Measurements from ENCODE around the gene SUPT6H.

Gene SUPT6H

DNA sequence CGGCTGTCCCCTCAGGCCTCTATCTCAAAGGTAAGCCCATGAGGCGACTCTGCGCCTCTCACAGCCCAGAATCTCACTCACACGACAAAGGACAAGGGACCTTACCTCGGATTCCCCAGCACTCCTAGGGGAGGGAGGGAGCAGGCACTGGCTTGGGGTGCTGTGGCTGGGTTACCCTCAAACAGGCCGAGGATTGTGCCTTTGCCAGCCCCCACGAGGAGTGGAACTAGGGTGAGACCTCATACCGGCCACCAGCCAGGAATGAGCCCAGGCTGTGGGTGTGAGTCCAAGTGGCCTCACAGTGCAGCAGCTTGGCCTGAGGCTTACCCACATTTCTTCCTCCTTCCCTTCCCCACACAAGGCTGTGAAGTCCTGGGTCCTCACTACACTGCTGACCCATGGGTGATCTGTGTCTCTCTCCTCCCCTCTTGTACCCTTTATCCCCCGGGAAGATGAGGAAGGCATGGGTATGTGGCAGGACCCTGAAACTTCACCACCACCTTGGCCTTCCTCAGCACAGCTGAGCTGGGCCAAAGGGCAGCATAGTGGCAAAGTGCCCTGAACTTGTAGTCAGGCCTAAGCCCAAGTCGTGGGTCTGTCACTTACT, 43.8 kb downstream of the SUPT6H start:
- CTCF ChIA-PET = interaction anchor here (0.9 kb wide), 1 partner anchor 19 kb away, joined by 3 read pairs; no protein-coding TSS in a partner anchor
- peaks cover 4 to 54% of the 10 kb centered on the region in 2 experiments for H3K36me3 ChIP-seq (ENCODE audit: control insufficient read depth in 2 of 2, insufficient read depth in 1 of 2, low read length in 2 of 2)
- TF ChIP-seq ZNF670 (tag by site-specific recombination; IDR thresholded peaks at IDR 0.05; ENCODE audit: low read depth) = no peak
- no peak for TF ChIP-seq ZSCAN23 (tag by site-specific recombination; IDR thresholded peaks at IDR 0.05)
- TF ChIP-seq ZNF311 (tag by site-specific recombination; IDR thresholded peaks at IDR 0.05; ENCODE audit: borderline replicate concordance) = no peak
- no peak for TF ChIP-seq OSR2 (tag by site-specific recombination; IDR thresholded peaks at IDR 0.05)
- TF ChIP-seq, protein P1, sequence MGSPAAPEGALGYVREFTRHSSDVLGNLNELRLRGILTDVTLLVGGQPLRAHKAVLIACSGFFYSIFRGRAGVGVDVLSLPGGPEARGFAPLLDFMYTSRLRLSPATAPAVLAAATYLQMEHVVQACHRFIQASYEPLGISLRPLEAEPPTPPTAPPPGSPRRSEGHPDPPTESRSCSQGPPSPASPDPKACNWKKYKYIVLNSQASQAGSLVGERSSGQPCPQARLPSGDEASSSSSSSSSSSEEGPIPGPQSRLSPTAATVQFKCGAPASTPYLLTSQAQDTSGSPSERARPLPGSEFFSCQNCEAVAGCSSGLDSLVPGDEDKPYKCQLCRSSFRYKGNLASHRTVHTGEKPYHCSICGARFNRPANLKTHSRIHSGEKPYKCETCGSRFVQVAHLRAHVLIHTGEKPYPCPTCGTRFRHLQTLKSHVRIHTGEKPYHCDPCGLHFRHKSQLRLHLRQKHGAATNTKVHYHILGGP (tag by site-specific recombination; IDR thresholded peaks at IDR 0.05) = no peak
- no peak for TF ChIP-seq ZNF704 (tag by site-specific recombination; IDR thresholded peaks at IDR 0.05)
- no peak for TF ChIP-seq ZNF701 (tag by site-specific recombination; IDR thresholded peaks at IDR 0.05)
- no peak for TF ChIP-seq ZBTB1 (tag by site-specific recombination; IDR thresholded peaks at IDR 0.05)
- TF ChIP-seq ZNF513 (tag by site-specific recombination; IDR thresholded peaks at IDR 0.05) = no peak
- TF ChIP-seq ZNF571 (tag by site-specific recombination; IDR thresholded peaks at IDR 0.05) = no peak
- TF ChIP-seq ZNF354C (tag by site-specific recombination; IDR thresholded peaks at IDR 0.05; ENCODE audit: borderline replicate concordance, low read depth) = no peak
- no peak for TF ChIP-seq KLF1 (tag by site-specific recombination; IDR thresholded peaks at IDR 0.05)
- no peak for TF ChIP-seq ZNF175 (tag by site-specific recombination; IDR thresholded peaks at IDR 0.05)
- no peak for TF ChIP-seq ZNF692 (tag by site-specific recombination; IDR thresholded peaks at IDR 0.05)
- no peak for TF ChIP-seq ZNF169 (tag by site-specific recombination; IDR thresholded peaks at IDR 0.05)
- no peak for TF ChIP-seq ZNF341 (tag by site-specific recombination; IDR thresholded peaks at IDR 0.05; ENCODE audit: low read depth)
- H3K27ac ChIP-seq (ENCODE audit: extremely low read depth, low read depth, low read length) = no peak overlapping the region
- no peak overlapping the region for H3K4me3 ChIP-seq (ENCODE audit: low read depth, low read length)
- POLR2A ChIA-PET = interaction anchor here (0.7 to 10.5 kb wide), 8 partner anchors 11 to 61 kb away, joined by 3 to 190 read pairs (median 6); partner anchors contain the start of genes BLTP2, RPL23A, SDF2 and TLCD1
- H3K4me1 ChIP-seq (ENCODE audit: control insufficient read depth, insufficient read depth, low read length) = peaks cover 3% of the 10 kb centered on the region
- no peaks in the 10 kb centered on the region for H3K9me3 ChIP-seq (ENCODE audit: control insufficient read depth, insufficient read depth, low read depth, low read length)

GRCh38 chr17:28706471-28707338, 44.7 kb downstream of the SUPT6H start:
- POLR2A ChIA-PET = interaction anchor here (0.7 to 10.5 kb wide), 5 partner anchors 10 to 61 kb away, joined by 3 to 190 read pairs (median 10); partner anchors contain the start of genes BLTP2, RPL23A and TLCD1
- H3K9me3 ChIP-seq (ENCODE audit: control insufficient read depth, insufficient read depth, low read depth, low read length) = no peaks in the 10 kb centered on the region

More at GRCh38 chr17:28706471-28707338, 44.7 kb downstream of the SUPT6H start:
- H3K36me3 ChIP-seq (ENCODE audit: control insufficient read depth in 2 of 2, insufficient read depth in 1 of 2, low read length in 2 of 2) = peaks cover 0 to 45% of the 10 kb centered on the region in 2 experiments; a peak in 2 of 3 replicates
- H3K4me1 ChIP-seq (ENCODE audit: control insufficient read depth, insufficient read depth, low read length) = peaks cover 3% of the 10 kb centered on the region
- CTCF ChIA-PET = interaction anchor here (0.6 to 0.9 kb wide), 2 partner anchors 19 to 417 kb away, joined by 3 read pairs; no protein-coding TSS in a partner anchor
- 0 out of 2 replicates have a peak overlapping the region, but pooled peaks have one; percentile 16 for H3K27ac ChIP-seq (ENCODE audit: extremely low read depth, low read depth, low read length)
- TF ChIP-seq HOXA7 (CRISPR knock-in tag; IDR thresholded peaks at IDR 0.05; ENCODE audit: borderline replicate concordance) (no peak), CTCF (tag by site-specific recombination; IDR thresholded peaks at IDR 0.05) (peak; percentile 40), KLF8 (tag by site-specific recombination; IDR thresholded peaks at IDR 0.05) (no peak)
- H3K4me3 ChIP-seq (ENCODE audit: low read depth, low read length) = no peak overlapping the region
